Fibroblast of mammary gland (primary cell): ENCODE results near the gene CNOT10.
"Not testable (repeated sequence)": the region's sequence is repeated elsewhere in the genome, so short reads cannot be mapped to it uniquely, and the experiment has no call there.

Experiments
- DNase-seq: peaks from one replicate; pipeline ENCODE4 v3.0.0-alpha.2; 2010; ENCODE audit warnings: low read depth
- H3K4me3 ChIP-seq: 2 replicates; pipeline ENCODE4 v1.5.1; 2011; ENCODE audit warnings: low read depth, mild to moderate bottlenecking, low read length, moderate library complexity; ENCODE audit not compliant: control insufficient read depth
- TF ChIP-seq, protein P1 (sequence below): conservative IDR thresholded peaks from 2 replicates; pipeline ENCODE4 v1.5.1; 2011; ENCODE audit warnings: low read depth, low read length, inconsistent platforms; ENCODE audit not compliant: control insufficient read depth, insufficient read depth

The CNOT10 gene

DNA sequence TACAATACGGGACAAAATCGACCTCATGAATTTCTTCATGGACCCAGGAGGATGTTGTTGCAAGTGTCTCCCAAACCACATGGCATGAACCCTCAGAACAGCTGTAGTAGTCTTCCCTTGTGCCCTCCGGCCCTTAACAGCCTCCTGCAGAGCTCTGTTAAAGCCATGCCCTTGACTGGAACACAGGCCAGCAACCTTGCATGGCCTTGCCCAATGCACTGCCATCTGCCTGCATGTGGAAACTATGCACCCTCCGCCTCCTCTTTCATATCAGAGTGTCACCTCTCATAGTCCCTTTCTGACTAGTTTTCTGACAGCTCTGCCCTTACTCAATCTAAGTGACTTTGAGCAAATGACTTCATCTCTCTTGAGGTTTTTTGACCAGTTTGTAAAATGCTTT is 93.4 kb downstream of the CNOT10 start:
- DNase-seq = no peak
- H3K4me3 ChIP-seq = no peak overlapping the region
- TF ChIP-seq, protein P1, sequence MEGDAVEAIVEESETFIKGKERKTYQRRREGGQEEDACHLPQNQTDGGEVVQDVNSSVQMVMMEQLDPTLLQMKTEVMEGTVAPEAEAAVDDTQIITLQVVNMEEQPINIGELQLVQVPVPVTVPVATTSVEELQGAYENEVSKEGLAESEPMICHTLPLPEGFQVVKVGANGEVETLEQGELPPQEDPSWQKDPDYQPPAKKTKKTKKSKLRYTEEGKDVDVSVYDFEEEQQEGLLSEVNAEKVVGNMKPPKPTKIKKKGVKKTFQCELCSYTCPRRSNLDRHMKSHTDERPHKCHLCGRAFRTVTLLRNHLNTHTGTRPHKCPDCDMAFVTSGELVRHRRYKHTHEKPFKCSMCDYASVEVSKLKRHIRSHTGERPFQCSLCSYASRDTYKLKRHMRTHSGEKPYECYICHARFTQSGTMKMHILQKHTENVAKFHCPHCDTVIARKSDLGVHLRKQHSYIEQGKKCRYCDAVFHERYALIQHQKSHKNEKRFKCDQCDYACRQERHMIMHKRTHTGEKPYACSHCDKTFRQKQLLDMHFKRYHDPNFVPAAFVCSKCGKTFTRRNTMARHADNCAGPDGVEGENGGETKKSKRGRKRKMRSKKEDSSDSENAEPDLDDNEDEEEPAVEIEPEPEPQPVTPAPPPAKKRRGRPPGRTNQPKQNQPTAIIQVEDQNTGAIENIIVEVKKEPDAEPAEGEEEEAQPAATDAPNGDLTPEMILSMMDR = no peak

DNA sequence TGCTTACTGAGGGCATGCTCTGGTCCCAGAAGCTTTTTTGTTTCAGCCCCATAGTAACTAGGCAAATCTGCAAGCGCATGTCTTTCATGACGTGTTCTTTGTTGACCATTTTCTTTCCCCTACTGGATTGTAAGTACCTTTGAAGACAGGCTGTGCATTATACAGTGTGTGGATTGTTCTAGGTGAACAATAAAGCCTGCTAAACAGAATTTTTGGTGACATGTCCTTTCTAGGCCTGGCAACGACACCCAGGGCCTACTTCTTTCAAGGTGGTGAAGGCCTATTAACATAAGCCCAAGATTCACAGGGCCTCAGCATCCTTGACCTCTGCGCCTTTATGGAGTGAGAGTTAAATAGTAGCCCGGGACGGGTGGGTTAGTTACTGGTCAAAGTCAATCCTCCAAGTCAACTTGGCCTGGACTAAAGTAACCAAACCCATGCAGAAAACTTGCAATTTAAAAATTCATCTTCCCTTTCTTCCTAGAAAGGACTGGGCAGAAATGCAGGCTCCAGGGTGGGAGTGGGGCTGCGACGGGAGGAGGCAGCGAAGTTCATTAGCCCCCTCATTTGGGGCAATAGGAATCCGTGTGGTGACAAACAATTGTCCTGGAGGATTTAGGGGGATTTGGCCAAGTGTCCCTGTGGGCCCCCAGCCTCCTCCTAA is 95.2 kb downstream of the CNOT10 start:
- DNase-seq = no peak
- H3K4me3 ChIP-seq = no peak overlapping the region
- TF ChIP-seq, protein P1 = no peak

DNA sequence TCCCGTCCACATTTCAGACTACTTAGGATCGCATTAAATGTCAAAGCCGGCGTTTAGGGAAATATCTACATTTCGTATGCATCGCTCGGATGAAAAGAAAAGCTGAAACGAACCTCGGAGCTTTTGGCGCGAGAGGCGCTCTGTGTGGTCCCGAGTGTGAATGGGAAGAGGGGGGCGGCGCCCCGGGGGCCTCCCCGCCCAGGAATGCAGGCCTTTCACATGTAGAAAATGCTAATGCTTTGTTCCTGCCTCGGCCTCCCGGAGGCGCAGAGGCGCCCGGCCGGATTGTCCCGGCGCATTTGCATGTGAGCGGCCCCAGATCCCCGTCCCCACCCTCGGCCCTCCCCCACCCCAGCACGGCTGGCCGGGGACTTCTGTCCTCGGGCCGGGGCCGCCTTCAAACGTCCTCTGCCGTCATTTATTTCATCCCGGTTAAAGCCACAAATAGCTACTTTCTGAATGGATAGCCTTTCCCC is 95.8 kb downstream of the CNOT10 start:
- peak; percentile 17 for DNase-seq
- H3K4me3 ChIP-seq = peak overlapping the region; percentile 57
- TF ChIP-seq, protein P1 = no peak

DNA sequence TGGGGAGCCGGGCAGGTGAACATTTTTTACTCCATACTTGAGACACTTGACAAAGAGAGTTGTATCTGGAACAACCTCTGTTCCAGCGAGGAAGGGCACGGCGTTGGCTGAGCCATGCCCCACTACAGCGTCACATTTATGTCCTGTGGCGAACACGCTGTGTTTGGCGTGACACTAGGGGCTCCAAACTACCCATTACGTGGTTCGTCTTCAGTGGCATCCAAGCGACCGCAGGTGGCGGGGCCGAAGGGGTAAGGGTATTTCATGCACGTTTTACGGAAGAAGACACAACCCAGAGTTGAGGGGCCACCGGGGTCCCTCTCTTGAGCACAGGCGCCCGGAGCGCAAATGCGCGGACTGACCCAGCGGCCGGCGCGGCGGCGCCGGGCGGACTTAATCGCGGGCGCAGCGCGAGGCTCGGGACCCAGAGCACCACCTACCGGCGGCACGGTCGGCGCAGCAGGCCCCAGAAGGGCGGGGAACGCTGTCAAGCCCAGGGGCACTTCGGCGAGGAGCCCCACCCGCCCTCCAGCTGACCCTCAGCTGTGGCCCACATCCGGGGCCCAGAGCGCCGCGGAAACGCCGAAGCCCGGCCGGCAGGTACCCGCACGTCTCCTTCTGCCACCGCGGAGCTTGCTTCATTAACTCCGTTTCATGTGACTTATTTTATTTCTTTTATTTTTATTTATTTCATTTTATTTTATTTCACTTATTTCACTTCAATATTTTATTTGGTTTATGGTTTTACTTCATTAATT is 96.4 kb downstream of the CNOT10 start:
- peak overlapping the region; percentile 57 for H3K4me3 ChIP-seq
- TF ChIP-seq, protein P1 = peak; percentile 55
- peak; percentile 65 for DNase-seq

DNA sequence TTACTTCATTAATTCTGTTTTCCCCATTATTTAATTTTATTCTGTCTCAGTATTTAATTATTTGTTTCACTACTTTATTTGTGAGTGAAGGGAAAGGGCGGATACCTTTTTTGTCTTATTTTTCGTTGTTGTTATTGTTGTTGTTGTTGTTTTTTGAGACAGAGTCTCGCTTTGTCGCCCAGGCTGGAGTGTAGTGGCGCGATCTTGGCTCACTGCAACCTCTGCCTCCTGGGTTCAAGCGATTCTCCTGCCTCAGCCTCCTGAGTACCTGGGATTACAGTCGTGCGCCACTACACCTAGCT is 96.9 kb downstream of the CNOT10 start:
- not testable (repeated sequence) for DNase-seq, H3K4me3 ChIP-seq

DNA sequence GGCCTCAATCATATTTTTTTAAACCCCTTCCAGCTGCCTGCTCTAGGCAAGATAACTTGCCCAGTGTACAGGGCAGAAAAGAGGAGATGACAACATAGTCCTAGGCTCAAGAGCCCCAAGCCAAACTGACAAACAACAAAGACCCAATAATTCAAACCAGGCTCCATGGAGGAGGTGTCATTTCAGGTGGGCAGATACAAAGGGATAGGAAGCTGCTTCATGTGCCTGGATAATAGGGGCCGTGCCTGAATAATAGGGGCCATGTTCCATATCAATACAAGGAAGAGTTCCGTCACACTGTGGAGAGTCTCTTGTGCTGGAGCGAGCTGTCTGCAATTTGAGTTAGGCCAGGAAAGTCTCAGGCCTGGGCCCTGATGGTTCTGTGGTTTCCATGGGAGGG is 97.4 kb downstream of the CNOT10 start:
- TF ChIP-seq, protein P1 = no peak
- H3K4me3 ChIP-seq = no peak overlapping the region
- no peak for DNase-seq

DNA sequence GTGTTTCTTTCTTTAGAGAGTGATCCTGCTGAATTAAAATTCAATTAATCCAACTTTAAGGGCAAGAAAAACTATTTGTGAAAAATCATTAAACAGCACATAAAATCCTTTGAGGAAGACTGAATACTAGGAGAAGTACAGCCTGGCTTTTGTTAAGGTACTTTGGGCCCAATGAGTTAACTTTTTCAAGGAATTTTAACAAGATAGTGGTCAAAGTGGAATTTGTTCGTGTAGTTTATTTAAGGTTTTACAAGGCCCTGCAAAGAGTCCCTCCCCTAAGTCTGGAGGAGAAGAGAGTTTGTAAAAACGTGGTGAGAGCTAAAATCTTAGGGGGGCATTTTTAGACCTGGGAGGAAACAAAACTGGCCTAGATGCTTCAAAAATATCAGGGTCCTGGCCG is 106.8 kb downstream of the CNOT10 start:
- no peak for DNase-seq
- no peak overlapping the region for H3K4me3 ChIP-seq
- TF ChIP-seq, protein P1 = no peak
